Fibroblast of villous mesenchyme (primary cell): ENCODE measurements around the gene CIB4. TPM values are rescaled to one million over a fixed set of nuclear protein-coding genes. Genes with fewer than 3 reads are reported as not detected.

Experiments
- DNase-seq: peaks from one replicate; pipeline ENCODE4 v3.0.0-alpha.2; 2010; ENCODE audit warnings: low read depth
- H3K4me3 ChIP-seq: 2 replicates; pipeline ENCODE4 v1.5.1; 2011; ENCODE audit warnings: low read depth, mild to moderate bottlenecking, low read length
- total RNA-seq: library from RNA; depleted of rRNA; stranded (reverse); fragments of >200 nt; gene quantifications from 2 replicates; pipeline ENCODE4 v1.2.3, GENCODE V29; 2012
- TF ChIP-seq, protein P1 (sequence below): IDR thresholded peaks from 2 replicates; pipeline ENCODE4 v1.5.1; 2012; ENCODE audit warnings: low read depth, mild to moderate bottlenecking, low read length; ENCODE audit not compliant: insufficient read depth

Gene CIB4
- total RNA-seq, 1 donor, result not detected

DNA sequence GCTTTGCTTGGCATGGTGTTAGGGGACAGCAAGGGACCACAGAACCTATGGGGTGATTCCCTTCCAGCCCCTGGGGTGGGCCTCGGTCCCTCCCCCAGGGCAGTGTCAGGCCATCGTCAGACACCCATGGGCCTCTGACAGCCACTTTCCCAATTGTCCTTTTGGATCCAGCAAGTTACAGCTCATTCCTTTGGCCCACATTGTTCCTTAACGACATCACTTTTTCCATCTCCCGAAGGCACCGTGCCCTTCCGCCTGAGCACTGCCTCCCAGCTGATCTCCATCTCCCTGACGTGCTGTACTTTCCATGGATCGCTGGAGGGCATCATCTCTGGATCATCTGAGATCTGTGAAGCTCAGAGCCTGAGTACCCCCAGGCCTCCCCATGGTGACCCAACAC, 41.0 kb upstream of the CIB4 start:
- TF ChIP-seq, protein P1, sequence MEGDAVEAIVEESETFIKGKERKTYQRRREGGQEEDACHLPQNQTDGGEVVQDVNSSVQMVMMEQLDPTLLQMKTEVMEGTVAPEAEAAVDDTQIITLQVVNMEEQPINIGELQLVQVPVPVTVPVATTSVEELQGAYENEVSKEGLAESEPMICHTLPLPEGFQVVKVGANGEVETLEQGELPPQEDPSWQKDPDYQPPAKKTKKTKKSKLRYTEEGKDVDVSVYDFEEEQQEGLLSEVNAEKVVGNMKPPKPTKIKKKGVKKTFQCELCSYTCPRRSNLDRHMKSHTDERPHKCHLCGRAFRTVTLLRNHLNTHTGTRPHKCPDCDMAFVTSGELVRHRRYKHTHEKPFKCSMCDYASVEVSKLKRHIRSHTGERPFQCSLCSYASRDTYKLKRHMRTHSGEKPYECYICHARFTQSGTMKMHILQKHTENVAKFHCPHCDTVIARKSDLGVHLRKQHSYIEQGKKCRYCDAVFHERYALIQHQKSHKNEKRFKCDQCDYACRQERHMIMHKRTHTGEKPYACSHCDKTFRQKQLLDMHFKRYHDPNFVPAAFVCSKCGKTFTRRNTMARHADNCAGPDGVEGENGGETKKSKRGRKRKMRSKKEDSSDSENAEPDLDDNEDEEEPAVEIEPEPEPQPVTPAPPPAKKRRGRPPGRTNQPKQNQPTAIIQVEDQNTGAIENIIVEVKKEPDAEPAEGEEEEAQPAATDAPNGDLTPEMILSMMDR, result no peak
- H3K4me3 ChIP-seq, result no peak overlapping the region
- DNase-seq, result no peak

DNA sequence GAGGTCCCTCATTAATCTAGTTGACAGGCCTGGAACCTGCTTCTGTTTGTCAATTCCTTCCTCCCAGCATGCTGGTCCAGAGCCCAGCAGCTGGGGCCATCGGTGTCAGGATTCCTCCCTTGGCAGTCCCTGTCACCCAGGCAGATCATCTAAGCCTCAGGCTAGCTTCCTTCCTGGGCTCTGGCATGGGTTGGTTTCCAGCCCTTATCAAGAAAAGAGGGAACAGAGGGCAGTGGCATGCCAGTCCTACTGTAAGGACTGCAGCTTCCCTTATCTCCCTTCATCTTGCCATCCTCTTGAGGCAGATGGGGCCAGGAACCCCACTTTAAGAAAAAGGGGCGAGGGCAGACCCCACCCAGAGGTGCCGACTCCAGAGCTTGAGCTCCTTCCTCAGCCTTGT, 40.5 kb upstream of the CIB4 start:
- no peak overlapping the region for H3K4me3 ChIP-seq
- TF ChIP-seq, protein P1, result no peak
- no peak for DNase-seq

DNA sequence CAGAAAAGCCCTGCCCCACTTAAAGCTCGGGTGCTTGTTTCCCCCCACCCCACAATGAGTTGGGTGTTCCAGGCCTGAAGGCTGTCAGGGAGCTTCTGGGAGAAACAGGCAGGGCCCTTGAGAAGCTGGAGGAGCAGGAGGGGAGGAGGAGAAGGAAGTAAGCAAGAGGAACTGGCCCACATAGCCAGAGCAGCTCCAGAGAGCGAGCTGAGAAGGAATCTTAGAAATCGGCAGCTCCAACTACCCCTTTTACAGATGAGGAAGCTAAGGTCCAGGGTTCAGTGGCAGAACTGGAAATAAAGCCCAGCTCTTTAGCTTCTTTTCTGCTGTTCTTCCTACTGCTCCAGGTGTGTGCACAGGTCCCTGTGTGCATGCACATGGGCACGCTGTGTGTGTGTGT, 38.7 kb upstream of the CIB4 start:
- no peak for DNase-seq
- H3K4me3 ChIP-seq, result no peak overlapping the region
- TF ChIP-seq, protein P1, result no peak

DNA sequence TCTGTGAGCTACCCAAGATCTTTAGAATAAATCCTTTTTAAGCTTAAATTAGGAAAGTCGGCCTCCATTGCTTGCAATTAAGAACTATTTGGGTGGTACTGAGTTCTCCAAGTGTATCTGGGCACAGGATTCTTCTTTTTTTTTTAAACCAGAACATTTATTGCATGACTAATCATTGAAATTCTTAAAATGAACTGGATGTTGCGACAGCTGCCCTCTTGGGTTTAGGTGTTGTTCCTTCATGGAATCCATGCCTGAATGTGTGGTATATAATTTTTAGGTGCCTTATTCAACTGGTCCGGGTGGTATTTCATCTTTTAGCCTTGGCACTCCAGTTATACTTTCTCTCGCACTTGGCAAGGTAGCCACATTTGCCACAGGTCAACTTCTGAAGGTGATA, 36.9 kb upstream of the CIB4 start:
- DNase-seq, result no peak
- TF ChIP-seq, protein P1, result no peak
- no peak overlapping the region for H3K4me3 ChIP-seq

DNA sequence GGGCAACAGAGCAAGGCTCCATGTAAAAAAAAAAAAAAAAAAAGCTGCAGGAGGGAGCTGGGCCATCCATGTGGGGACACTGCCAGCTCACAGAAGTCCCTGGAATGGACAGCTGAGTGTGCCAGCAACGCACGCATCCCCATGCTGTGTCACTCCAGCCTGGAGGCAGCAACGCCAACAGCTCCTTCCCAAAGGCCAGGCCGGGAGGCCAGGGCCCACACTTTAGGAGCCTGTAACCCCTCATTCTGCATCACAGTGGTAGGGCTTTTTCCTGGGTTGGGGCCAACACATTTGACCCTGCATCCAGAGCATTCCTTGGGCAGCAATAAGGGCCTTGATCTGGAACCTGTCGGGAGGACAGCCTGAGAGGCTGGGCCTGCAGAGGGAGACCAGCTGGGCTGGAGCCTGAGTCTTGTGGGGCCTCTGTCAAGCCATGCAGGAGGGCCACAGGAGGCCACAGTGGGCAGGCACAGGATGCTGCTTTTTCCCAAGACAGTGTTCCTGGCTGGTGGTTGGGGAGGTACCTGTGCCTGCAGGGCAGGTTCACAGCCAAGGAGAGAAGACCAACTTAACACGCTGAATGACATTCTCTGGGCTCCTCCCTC, 34.6 kb upstream of the CIB4 start:
- TF ChIP-seq, protein P1, result no peak
- H3K4me3 ChIP-seq, result no peak overlapping the region
- DNase-seq, result no peak

DNA sequence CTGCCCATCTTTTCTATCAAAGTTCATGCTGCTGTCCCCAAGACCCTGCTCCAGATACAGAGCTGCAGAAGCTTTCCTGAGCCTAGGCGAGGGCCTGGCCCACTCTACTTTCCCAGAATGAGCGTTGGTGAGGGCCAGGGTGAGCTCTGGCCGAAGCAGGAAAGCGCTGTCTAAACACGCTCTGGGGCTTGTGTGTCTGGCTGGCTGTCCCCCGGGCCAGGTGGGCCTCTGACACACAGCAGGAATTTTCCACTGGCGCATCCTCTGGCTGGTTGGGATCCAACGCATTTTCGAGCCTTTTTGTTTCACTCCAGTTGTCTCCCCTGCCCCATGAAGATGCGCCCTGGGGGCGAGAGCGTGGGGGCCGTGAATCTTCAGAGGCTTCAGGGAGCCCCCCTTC, 33.6 kb upstream of the CIB4 start:
- H3K4me3 ChIP-seq, result no peak overlapping the region
- no peak for DNase-seq
- TF ChIP-seq, protein P1, result no peak

DNA sequence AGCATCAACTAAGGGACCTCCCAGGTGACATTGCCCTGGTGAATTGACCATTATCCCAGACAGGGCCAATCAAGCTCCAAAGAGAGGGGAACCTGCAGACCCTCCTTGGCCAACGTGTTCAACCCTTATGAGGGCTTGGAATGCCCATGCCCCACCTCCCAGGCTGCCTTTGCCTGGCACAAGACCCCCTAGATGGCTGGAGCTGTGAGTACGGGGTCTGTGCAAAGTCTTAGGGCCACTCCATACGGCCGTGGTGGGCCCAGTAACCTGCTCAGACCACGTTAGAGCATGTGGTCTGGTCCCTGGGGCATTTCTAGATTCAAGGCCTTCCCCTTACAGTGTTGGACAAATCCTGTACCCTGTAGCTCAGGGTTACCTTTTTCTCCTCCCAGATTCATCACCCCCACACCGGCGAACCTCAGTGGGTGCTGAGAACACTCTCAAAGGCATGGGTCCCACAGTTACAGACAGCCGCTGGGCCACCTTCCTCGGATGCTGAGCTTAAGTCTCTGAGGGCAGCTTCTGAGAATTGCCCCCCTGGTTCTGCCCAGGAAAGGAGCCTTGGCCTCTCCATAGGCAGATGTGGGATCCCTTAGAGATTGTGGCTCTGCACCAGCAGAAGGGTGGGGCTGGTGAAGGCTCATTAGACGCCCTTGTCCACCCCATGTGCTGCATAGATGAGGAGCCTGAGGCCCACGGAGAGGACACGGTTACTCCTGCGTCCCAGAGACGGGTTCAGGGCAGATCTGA, 33.0 kb upstream of the CIB4 start:
- no peak overlapping the region for H3K4me3 ChIP-seq
- no peak for DNase-seq
- TF ChIP-seq, protein P1, result no peak
